Left cardiac atrium (tissue), 4 donors: Measurements from ENCODE around the gene SH3GL2. TPM values are rescaled to one million over a fixed set of nuclear protein-coding genes. Genes with fewer than 3 reads are reported as not detected.

Experiments used
- ATAC-seq, 2 donors: fragments of 200-7000 bp; cut with Tn5 transposase; one replicate each; pipeline ENCODE4 v1.9.1; 2020; ENCODE audit warnings: mild to moderate bottlenecking in 2 of 2, moderate library complexity in 2 of 2
- DNase-seq: peaks from one replicate; pipeline ENCODE4 v3.0.0-alpha.2; 2020
- intact Hi-C, 2 donors: fragments of 100-400 bp; cut with DNase I; formaldehyde crosslinking; loops; one replicate each; pipeline versions ENCODE4 v1.14.1 to v1.15.1; 2022 to 2023
- long read RNA-seq: library from polyadenylated mRNA; unstranded; transcript quantifications from one replicate; pipeline ENCODE4 v2.0.0, GENCODE V29; 2021
- total RNA-seq, 2 donors: library from RNA; stranded (reverse); fragmentation: NEBNext Ultra II Directional; extraction: Animal tissue kit (Norgen Biotek cat#: 25700); gene quantifications; one replicate each; pipeline ENCODE4 v1.2.1, GENCODE V29; 2021
- donor health status: DM: no; HTN: yes; CAD: no.
- donor health status: DM: no; HTN: yes; CAD: no; lungs with severe emphysema.
- donor health status: DM: yes; HTN: yes; CAD: no.
- donor health status: Dilated cardiomyopathy.

Gene SH3GL2
- total RNA-seq, result under 1 TPM; 0.18 to 0.71 TPM
- long read RNA-seq, partial matches to known transcripts, result 0 of 1 reads
- long read RNA-seq, other reads (novel, unspliced or antisense), result 0 of 1 reads

DNA sequence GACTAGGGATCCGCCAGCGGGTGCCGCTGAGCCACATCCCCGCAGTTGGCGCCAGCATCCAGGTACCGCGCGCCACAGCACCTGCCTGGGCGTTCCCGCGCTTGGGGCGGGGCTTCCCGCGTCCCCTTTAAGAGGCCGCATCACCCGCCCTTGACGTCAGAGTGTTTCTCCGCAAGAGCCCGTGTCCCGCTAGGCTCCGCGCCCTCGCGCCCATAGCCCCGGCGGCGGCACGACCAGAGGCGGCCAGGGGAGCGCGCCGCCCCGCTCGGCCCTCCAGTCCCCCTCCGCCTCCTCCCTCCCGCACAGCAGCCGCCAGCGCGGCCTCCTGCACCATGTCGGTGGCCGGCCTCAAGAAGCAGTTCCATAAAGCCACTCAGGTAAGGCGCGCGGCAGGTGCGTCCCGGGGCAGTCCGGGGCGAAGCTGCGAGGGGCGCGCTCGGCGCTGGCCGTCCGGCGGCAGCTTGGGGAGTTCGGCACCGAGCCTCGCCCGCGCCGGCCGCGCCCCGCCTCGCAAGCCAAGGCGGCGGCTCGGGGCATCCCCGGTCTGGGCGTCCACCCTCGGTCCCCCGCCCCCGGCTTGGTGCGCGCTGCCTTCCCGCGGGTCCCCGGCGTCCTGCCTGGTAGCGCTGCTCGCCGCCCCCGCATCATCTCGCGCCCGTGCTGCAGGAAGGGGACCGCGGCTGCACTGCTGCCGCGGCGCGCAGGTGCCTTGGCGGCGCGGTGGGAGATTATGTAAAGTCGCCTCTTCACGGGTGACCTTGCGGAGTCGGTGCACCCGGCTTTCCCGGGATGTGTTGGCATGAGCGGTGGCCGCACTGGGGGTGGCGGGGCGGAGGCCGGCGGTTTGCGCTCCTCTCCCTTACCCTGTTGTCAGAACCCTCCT lies at the start of gene SH3GL2:
SH3GL2 (plus strand) TSS at position 156 of the 883 bp plus-strand sequence.
- ATAC-seq (peak; percentile 49 to 63), DNase-seq (peak; percentile 26)
- intact Hi-C loops, result no loop called here

DNA sequence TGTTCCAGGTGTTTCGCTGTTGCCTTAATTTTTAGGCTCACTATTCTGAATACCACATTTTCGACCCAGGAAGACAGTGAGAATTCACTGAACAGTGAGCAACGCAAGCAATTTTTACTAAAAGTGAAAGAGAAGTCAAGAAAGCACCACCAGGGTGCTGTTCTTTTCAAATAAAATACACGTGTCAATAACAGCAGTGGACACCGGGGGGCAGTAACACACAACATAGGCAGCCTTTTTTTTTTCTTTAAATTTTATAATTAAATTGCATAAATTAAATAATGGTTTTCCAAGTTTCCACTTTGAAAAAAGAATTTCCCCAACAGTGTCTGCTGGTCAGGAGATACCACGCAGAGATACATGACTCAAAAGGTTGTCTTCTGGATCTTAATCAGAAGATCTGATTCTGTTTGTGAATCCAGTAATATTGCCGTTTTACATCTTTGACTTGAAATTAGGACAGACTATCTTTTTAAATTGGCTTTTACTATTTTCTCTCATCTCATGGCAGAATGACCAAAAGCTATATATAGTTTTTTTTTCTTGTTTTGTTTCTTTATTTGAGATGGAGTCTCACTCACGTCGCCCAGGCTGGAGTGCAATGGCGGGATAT lies 47.1 kb upstream of the SH3GL2 start:
- intact Hi-C loops, result loop anchor here (5.0 to 10.0 kb wide), 3 partner anchors 271 to 683 kb away; no protein-coding TSS in a partner anchor
- DNase-seq, result peak; percentile 24
- ATAC-seq, result no peak

DNA sequence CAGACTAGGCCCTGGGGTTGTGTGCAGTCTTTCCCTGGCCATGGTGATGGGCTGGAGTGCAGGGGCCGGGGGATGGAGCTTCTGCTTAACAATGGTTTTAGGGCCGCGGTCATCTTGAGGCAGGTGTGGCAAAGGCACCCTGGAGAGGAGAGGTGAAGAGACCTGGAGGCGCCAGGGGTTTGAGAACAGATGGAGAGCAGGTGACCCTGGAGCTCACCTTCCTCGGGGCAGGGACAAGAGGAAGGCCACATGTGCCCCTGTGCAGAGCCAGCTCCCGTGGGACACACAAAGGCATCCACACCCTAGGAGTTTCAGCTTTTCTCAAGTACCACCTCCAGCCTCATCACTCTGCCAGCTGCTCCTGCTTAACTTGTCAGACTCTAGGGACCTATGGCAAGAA lies 46.4 kb upstream of the SH3GL2 start:
- ATAC-seq (no peak), DNase-seq (no peak)
- intact Hi-C loops, result loop anchor here (5.0 to 10.0 kb wide), 3 partner anchors 270 to 682 kb away; no protein-coding TSS in a partner anchor

DNA sequence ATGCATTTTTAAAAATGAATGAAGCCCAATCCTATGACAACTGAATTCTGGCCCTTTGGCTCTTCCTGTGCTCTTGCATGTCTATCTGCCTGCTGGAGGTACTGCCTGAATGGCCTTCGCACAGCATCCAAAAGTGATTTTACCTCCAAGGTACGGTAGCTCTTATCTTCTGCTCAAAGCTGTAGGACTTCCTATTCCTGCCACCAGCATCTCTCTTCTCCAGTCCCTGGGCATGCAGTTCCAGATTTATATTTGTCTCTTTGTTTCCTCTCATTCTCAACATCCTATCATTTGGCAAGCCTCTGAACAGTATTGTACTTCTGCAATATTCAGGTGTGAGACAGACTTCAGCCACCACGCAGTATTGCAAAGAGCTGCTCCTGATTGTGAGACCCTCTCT lies 43.7 kb upstream of the SH3GL2 start:
- no peak for ATAC-seq
- intact Hi-C loops, result loop anchor here in 1 of 2 donors (10.0 kb wide), 2 partner anchors 270 to 680 kb away; no protein-coding TSS in a partner anchor
- DNase-seq, result no peak

DNA sequence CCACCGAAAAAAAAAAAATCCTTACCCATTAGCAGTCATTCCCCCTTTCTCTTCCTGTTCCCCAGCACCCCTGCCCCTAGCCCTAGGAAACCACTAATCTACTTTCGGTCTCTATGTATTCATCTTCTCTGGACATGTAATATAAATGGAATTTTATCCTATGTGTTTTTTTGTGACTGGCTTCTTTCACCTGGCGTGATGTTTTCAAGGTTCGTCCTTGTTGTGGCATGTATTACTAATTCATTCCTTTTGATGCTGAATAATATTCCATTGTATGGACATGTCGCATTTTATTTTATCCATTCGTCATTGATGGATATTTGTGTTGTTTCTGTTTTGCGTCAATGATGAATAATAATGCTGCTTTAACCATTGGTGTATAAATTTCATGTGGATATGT lies 42.8 kb upstream of the SH3GL2 start:
- no peak for ATAC-seq
- intact Hi-C loops, result loop anchor here in 1 of 2 donors (10.0 kb wide), 2 partner anchors 269 to 679 kb away; no protein-coding TSS in a partner anchor
- DNase-seq, result no peak

DNA sequence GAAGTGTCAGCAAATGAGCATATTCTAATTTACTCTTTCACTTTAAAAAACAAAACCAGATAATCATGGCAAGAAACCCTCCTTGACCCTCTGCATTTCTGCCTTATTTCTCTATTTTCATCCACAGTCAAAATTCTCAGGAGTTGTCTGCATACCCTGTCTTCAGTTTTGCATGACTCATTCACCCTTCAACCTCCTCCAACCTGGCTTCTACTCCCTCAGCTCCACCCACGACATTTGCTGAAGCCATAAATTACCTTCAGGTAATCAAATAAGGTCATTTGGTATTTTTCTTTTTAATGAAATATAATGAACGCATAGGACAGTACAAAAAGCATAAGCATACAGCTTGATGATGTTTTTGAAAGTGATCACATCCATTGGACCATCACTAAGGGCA lies 27.8 kb upstream of the SH3GL2 start:
- ATAC-seq (no peak), DNase-seq (no peak)
- intact Hi-C loops, result no loop called here

DNA sequence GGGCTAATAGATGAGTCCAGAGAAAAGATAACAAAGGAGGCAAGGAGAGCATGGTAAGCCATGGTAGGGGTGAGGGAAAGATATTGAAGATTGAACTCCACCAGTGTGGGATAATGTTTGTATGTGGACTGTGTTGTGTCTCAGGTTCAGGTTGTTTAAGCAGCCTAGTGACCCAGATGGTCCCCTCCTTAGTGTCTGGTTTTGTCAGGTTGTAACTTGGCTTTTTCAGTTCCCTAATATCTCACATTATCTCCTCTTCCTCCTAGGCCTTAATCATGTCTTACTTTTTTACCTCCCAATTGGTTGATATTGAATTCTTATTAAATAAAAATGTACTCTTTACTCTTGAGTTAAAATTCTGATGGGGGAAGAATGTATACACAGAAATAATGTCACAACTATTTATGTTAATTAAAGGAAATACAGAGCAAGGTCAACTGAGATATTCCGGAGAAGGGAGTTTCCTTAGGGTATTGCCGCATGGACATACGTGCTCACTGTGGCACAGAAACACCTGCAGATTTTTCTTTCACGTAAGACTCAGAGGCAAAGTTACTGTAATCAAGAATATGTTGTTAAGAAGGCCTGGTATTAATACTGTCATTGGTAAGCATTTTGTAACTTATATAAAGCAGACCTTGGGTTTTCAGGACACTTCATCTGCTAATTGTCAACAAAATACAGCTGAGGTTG lies 23.4 kb upstream of the SH3GL2 start:
- DNase-seq, result no peak
- ATAC-seq, result no peak
- intact Hi-C loops, result no loop called here

DNA sequence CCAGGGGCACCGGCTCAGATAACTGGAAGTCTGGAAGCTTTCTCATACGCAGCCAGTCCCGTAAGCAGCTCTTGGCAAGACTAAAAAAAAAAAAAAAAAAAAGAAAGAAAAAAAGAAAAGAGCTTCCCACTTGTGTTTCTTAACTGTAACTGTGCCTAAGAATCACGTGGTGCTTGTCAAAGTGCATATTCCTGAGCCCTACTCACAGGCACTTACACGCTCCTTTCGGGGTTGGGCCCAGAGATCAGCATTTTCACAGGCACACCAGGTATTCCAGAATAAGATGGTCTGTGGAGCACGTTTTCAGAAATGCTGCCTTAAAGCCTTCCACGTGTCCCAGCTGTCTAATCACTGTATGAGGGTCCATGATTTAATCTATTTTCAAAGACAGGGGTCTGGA lies 22.6 kb upstream of the SH3GL2 start:
- intact Hi-C loops, result no loop called here
- ATAC-seq, result no peak
- no peak for DNase-seq

DNA sequence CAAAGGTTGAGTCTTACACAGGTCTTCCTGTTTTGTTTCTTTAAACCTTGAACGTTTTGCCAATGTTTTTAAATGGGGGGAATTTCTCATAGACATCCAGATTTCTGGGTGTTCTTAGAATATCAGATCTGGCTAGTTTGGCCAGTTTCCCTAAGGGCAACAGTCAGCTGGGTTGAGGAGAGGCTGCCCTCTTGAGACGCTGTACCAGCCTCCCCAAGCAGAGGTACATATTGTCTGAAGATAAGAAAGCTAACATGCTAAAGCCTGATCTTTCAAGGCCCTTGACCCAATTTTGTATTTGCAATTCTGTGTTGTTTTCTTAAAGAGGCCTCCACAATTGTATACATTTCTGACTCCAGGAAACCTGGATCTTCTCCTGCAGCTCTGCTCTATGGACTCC lies 21.9 kb upstream of the SH3GL2 start:
- no peak for ATAC-seq
- DNase-seq, result no peak
- intact Hi-C loops, result no loop called here

DNA sequence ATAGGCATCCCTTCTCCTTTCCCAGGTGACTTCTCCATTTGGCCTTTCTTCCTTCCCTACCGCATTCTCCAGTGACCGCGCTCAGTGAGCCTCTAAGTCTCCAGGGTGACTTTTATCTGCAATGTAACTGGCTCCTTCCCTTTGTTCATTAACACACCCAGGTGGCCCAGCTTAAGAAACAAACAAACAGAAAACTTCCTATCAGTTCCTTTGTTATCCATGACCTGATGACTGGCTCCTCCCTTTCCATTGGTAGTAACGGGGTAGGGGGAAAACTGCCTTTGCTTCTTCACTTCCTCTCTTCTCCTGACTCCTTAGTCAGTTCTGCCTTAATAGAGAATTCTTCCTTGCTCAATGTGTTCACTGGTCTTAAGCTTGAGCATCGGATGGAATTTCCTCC lies 7.0 kb upstream of the SH3GL2 start:
- ATAC-seq, result no peak
- intact Hi-C loops, result no loop called here
- no peak for DNase-seq

DNA sequence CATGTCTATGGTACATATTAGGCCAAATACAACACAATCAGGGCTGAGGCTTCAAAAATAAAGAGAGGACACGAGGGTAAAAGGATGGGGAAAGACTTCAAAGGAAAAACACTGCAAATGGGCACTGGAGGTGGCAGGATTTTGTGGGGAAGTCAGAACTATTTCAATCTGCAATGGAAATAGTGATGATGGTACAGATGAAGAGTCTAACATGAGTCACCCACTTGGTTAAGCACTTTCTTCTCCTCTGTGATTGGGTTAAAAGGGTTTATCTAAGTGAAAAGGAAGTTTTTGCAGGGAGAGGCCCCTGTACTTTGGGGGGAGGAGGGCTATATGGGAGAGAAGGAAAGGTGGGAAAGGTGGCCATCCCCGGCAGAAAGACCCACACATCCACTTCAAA lies 4.5 kb upstream of the SH3GL2 start:
- intact Hi-C loops, result no loop called here
- DNase-seq (no peak), ATAC-seq (no peak)

DNA sequence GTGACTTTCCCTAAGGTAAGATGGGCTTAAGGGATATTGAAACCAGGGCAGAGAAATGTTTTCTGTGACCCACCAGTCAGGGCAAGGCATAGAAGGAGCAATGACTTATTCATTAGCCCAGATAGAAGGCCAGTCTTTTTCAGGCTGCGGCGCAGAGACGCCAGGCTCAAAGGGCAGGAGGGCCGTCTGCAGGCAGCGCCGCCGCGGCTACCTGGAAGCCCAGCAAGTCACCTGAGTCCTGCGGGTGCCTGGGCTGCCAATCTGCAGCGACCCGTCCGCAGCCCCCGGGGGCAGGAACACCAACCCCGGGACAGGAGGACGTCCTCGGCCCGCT lies 322 bp upstream of the SH3GL2 start:
- ATAC-seq (no peak), DNase-seq (no peak)
- intact Hi-C loops, result no loop called here

DNA sequence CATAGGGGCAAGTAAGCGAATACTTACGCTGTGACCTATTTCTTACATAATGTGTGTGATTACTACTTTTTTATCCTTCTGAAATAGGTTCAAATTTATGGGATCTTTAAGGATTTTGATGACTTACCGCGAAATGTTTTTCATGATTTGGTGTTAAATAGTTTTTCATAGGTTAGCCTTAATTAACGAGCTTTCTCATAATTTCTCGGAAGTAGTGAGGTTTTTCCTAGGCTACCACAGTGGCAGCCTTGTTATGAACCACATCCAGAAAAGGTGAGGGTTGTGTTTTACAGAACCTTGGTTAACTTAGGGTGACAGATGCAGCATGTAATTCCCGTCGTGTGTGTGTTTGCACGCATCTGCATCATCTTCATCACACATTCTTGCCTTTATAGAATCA lies 1.3 kb downstream of the SH3GL2 start:
- DNase-seq (no peak), ATAC-seq (no peak)
- intact Hi-C loops, result no loop called here

DNA sequence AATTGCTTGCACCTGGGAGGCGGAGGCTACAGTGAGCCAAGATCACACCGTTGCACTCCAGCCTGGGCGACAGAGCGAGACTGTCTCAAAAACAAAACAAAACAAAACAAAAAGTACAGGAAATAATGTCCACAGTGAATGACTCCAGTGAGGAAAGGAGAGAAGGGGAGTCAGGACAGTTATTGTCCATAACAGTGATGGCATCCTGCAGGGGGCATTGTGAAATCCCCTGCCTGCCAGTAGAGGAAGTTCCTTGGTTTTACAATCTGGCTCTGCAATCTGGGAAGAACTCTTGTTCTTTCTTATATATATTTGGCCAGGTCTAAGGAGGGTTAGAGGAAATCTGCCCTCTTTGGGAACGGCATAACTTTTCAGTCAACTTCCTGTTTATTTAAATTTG lies 8.2 kb downstream of the SH3GL2 start:
- DNase-seq (no peak), ATAC-seq (no peak)
- intact Hi-C loops, result no loop called here

DNA sequence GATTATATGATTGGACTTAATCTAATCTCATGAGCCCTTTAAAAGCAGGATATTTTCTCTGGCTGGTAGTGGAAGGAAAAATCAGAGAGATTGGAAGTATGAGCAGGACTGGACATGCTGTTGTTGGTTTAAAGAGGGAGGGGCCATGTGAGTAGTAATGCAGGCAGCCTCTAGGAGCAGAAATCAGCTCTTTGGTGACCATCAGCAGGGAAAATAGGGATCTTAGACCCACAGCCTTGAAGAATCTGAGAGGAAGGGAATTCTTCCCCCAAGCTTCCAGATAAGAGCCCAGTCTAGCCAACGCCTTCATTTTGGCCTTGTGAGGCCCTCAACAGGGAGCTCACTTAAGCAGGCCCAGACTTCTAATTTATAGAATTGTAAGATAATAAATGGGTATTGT lies 9.5 kb downstream of the SH3GL2 start:
- no peak for ATAC-seq
- intact Hi-C loops, result no loop called here

DNA sequence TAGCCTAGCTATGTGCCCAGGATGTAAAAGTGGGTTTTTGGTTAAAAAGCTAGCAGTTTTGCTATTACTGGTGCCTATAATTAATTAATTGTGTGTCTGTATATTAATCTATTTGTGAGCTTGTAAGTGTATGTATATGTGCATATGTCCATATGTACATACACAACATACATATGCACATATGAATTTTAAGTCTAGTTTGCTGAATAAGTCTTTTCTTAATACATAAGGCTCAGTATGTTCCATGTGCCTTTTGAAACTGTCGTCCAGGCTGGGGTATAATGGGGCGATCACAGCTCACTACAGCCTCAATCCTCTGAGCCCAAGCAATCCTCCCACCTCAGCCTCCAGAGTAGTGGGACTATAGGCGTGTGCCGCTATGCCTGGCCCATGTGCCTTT lies 10.1 kb downstream of the SH3GL2 start:
- ATAC-seq (no peak), DNase-seq (no peak)
- intact Hi-C loops, result no loop called here

More for the DNA sequence above, 9.5 kb downstream of the SH3GL2 start:
- no peak for DNase-seq

DNA sequence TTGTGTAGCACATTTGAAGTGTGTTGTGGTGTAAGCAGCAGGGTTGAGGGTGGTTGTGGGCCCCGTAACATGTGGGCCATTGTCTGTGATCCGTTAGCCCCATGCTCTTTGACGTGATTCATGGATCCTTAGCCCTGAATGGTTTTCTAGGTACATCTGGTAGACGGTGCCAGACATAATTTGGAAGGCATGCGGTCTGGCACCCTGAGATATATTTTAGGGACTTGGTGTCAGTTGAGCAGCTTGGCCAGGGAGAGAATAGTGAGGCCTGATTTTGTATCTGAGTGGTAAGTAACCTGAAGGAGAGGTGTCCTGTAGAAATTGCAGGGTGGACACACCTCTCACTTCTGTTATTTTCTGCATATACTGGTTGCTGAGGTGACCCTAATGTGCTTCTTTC lies 10.9 kb downstream of the SH3GL2 start:
- intact Hi-C loops, result no loop called here
- no peak for ATAC-seq

DNA sequence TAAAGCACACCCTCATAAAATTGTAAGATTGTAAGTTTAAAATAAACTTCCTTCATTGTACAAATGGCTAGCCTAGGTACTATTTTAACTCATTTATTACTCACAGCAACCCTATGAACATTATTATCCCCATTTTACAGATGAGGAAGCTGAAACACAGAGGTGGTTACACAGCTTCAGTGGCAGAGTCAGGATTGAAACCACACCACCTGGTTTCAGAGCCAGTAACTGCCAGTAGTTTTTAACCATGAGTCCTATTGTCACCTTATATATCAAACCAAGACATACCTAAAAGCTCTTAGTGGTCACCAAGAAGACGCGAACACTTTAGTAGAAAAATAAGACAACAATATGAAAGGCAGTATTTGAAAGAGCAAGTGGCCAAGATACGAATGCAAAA lies 16.1 kb downstream of the SH3GL2 start:
- ATAC-seq (no peak), DNase-seq (no peak)
- intact Hi-C loops, result no loop called here

More for the DNA sequence above, 10.9 kb downstream of the SH3GL2 start:
- no peak for DNase-seq

DNA sequence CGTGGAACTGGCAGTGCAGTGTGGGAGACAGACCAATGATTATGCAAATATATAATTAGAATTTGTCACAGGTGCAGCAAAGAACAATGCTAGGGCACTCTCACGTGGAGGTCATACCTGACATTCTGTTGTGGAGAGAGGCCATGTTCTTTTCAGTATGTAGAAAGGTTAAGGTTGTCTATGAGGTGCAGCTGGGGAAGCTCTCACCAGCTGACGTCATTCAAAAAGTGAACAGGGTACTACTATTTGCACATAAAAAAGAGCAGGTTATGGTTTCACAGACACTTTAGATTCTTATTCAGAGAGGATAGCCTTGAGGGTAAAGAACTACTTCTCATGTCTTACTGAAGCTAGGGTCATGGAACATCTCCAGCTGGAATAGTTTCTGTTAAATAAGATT lies 19.1 kb downstream of the SH3GL2 start:
- DNase-seq (no peak), ATAC-seq (no peak)
- intact Hi-C loops, result no loop called here
